GM18873 (cell line): ENCODE data around the gene ZNF664.

ENCODE experiments used
- ATAC-seq: cut with Tn5 transposase; IDR thresholded peaks from one replicate; pipeline ENCODE4 v1.9.1; 2021; ENCODE audit warnings: mild to moderate bottlenecking, moderate library complexity, moderate number of reproducible peaks; ENCODE audit not compliant: unreplicated experiment, low FRiP score

ZNF664 gene

DNA sequence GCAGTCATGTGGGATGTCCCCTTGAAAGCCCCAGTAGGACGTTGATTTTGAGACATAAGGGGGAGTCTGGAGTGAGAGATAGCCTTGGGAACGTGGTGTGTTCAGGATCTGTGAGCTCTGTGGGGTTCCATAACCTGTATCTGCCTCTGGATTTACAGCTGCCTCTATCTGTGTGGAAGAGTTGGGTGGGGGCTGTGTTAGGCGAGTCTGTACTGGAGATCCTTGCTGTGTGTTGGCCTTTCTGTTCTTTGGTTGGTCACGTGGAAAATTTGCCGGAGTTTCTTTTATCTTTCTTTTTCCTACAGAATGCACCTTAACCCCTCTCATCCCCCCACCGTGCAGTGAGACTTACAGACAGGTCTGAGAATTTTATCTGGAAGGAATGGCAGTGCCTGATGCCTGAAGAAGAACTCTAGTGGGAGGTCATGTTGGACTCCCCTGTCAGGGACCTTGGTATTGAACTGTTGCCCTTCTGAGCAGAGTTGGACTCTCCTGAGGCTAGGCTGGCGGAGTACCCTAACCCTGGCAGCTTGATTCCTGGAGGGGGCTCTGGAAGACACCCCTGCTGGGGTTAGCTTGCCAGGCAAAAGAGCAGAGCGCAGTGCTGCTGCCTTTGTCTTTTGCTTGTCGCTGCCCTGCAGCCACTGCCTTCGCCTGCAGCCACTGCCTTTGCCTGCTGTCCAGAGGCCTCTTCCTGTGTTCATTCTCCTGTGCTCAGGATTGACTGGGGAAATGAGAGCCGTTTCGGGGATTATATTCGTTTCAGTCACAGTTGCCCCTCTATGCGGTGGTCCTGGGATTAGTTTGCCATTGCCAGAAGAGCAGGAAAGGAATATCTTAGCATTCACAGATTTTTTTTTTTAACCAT is 34.1 kb downstream of the ZNF664 start:
- no peak for ATAC-seq

DNA sequence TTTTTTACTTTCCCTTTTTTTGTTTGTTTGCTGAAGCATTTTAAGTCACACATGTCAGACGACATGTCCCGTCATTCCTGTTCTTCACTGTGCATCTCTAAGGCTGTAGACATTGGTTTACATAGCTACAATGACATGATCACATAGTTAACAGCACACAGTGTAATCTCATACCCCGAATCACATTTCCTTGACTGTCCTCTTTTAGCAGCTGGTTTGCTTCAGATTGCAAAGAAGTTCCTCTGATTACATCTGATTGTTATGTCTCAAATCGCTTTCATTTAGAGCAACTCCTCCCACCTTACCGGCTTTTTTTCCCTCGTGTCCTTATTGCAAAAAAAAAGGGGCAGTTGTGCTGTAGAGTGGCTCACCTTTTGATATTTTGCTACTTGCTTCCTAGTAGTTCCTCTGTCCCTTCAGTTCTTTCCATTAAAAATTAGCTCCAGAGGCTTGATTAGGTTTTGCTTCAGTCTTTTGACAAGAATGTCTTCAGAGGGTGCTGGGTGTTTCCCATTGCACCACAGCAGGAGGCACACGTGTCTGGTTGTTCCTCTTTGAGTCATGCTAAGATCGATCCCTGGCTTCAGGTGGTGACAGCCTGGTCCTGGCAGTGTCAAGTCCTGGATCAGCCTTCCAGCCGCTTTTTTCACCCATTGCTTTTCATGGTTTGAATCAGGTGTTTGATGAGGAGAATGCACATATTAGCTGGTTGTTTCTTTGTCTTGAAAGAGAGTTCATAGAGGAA is 35.0 kb downstream of the ZNF664 start:
- no peak for ATAC-seq

GRCh38 chr12:124008595-124008994 is 35.6 kb downstream of the ZNF664 start:
- no peak for ATAC-seq

DNA sequence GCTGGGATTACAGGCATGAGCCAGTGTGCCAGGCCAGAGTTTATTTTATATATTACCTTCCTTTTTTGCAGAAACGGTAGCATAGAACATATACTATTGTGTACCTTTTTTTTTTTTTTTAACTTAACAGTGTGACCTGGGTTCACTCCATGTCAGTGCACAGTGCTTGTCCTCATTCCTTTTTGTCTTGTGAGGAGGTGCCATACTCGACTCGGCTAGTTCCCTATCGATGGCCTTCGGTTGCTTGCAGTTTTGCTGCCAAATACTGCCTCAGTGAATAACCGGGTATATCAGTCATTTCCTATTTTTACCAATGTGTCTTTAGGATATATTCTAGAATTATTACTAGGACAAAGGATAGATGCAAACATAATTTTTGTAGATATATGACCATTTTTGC is 36.8 kb downstream of the ZNF664 start:
- no peak for ATAC-seq

GRCh38 chr12:124010687-124011086 is 37.7 kb downstream of the ZNF664 start:
- no peak for ATAC-seq

GRCh38 chr12:124011435-124012115 is 38.6 kb downstream of the ZNF664 start:
- no peak for ATAC-seq

DNA sequence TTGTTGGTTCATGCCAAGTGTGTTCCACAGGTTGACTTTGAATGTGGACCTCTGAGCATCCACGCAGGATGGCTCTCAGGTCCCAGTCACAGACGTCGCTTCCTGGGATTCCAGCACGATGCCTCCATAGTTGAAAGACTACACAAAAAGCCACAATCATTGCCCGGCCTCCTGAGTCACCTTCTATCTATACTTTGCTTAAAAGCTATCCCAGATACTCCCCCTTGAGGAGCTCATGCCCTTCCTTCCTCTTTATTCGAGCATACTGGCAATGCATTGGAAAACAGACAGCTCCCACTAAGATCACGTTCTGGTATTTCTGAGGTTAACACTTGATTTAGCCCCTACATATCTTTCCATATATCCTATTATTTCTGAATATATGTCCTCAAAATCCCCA is 40.1 kb downstream of the ZNF664 start:
- no peak for ATAC-seq

GRCh38 chr12:124015494-124016461 is 42.8 kb downstream of the ZNF664 start:
- no peak for ATAC-seq

GRCh38 chr12:124017064-124017463 is 44.0 kb downstream of the ZNF664 start:
- no peak for ATAC-seq

GRCh38 chr12:124018539-124018938 is 45.5 kb downstream of the ZNF664 start:
- ATAC-seq = no peak

GRCh38 chr12:124019115-124019514 is 46.1 kb downstream of the ZNF664 start:
- no peak for ATAC-seq

GRCh38 chr12:124020514-124020949 is 47.5 kb downstream of the ZNF664 start:
- ATAC-seq = no peak

GRCh38 chr12:124021007-124021406 is 48.0 kb downstream of the ZNF664 start:
- no peak for ATAC-seq

GRCh38 chr12:124022161-124022560 is 49.1 kb downstream of the ZNF664 start:
- no peak for ATAC-seq

DNA sequence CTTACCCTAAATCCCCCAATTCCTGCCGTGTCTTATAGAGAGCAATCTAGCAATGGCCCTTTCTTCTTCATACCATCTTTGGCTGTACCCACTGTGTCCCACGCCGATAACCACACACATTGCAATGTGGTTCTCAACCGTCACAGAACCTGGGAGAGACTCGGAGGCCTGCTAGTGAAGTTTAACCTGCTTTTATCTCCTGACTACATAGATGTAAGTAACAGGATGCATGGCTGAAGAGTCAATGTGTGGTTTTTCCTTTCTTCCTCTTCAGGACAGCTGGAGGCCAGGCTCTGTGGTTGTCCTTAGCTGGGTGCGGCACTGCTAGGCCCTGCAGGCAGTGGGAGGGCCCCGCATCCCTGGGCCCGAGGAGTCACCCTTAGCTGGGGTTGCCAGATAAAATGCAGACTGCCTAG is 51.3 kb downstream of the ZNF664 start:
- ATAC-seq = no peak

- ATAC-seq = no peak
Measured at GRCh38 chr12:124024776-124025175, 51.8 kb downstream of the ZNF664 start.

GRCh38 chr12:124025661-124026060 is 52.6 kb downstream of the ZNF664 start:
- ATAC-seq = no peak

GRCh38 chr12:124026755-124027745 is 54.0 kb downstream of the ZNF664 start:
- no peak for ATAC-seq
